ENCODE measurements around the gene GAL3ST1. TPM values are rescaled to one million over a fixed set of nuclear protein-coding genes. Genes with fewer than 3 reads are reported as not detected.

GAL3ST1 gene
- total RNA-seq, 1 experiment from 2014 or later: not detected

DNA sequence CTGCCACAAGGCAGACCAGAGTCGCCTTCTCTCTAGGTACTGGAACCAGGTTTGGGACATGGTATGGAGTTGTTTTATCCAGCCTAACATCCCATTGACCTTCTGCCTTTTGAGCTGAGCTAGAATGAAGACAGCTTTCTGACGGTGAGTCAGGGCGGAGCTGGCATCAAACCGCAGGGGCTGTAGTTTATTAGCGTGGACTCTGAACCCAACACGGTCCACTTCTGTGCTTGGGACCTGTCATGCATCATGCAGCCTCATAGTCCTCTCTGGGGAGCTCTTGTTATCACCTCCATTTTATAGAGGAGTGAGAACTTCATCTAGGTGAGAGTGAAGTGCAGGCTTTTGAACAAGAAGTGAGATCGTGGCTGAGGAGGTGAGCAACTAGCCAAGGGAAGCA is 8.3 kb downstream of the GAL3ST1 start:
- CTCF ChIA-PET: no interaction called here
- no TSS peak for BruUV-seq (replicated peaks)
- H3K27me3 Mint-ChIP-seq (ENCODE audit: insufficient read depth, unreplicated experiment): peaks cover 23% of the 10 kb centered on the region

DNA sequence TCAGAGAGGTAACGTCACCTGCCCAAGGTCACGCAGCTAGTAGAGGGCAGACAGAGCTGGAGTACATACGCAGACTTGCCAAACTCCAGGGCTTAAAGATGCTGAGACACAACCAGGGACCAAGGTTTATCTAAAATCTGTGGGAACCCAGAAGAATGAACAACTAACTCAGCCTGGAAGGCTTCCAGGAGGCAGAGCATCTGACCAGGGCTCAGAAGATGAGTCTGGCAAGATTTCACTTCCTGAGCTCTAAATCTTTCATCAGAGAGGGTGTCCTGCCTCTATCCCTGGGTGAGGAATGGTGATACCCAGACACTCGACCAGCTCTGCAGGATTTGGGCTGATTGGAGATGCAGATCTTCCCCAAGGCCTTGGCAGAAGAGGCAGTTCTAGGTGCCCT is 9.1 kb downstream of the GAL3ST1 start:
- CTCF ChIA-PET: interaction anchor here (0.7 to 1.2 kb wide), 2 partner anchors 12 to 80 kb away, joined by 3 to 4 read pairs; no protein-coding TSS in a partner anchor
- TF ChIP-seq, protein P1, sequence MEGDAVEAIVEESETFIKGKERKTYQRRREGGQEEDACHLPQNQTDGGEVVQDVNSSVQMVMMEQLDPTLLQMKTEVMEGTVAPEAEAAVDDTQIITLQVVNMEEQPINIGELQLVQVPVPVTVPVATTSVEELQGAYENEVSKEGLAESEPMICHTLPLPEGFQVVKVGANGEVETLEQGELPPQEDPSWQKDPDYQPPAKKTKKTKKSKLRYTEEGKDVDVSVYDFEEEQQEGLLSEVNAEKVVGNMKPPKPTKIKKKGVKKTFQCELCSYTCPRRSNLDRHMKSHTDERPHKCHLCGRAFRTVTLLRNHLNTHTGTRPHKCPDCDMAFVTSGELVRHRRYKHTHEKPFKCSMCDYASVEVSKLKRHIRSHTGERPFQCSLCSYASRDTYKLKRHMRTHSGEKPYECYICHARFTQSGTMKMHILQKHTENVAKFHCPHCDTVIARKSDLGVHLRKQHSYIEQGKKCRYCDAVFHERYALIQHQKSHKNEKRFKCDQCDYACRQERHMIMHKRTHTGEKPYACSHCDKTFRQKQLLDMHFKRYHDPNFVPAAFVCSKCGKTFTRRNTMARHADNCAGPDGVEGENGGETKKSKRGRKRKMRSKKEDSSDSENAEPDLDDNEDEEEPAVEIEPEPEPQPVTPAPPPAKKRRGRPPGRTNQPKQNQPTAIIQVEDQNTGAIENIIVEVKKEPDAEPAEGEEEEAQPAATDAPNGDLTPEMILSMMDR (IDR thresholded peaks at IDR 0.05; ENCODE audit: unreplicated experiment): no peak
- H3K36me3 Mint-ChIP-seq (ENCODE audit: insufficient read depth, unreplicated experiment): no peaks in the 10 kb centered on the region

More for the DNA sequence above, 8.3 kb downstream of the GAL3ST1 start:
- intact Hi-C loops (cut with micrococcal nuclease): no loop called here
- Mint-ChIP-seq H3K4me1 (ENCODE audit: insufficient read depth, unreplicated experiment) (peaks cover 5% of the 10 kb centered on the region), H3K27ac (ENCODE audit: low read depth, unreplicated experiment) (no peak overlapping the region), H3K4me3 (ENCODE audit: unreplicated experiment) (no peak overlapping the region), H3K9me3 (ENCODE audit: unreplicated experiment) (no peaks in the 10 kb centered on the region), H3K36me3 (ENCODE audit: insufficient read depth, unreplicated experiment) (no peaks in the 10 kb centered on the region)
- DNase-seq (ENCODE audit: unreplicated experiment): no peak
- TF ChIP-seq, protein P1 (IDR thresholded peaks at IDR 0.05; ENCODE audit: unreplicated experiment): no peak
- POLR2A ChIA-PET: interaction anchor here (1.0 to 1.2 kb wide), 2 partner anchors 25 to 33 kb away, joined by 3 read pairs; partner anchors contain the start of gene PES1

GRCh38 chr22:30564761-30565119 is 9.7 kb downstream of the GAL3ST1 start:
- no peak for DNase-seq (ENCODE audit: unreplicated experiment)
- no peak overlapping the region for H3K27ac Mint-ChIP-seq (ENCODE audit: low read depth, unreplicated experiment)
- H3K27me3 Mint-ChIP-seq (ENCODE audit: insufficient read depth, unreplicated experiment): peaks cover 20% of the 10 kb centered on the region
- TF ChIP-seq, protein P1 (IDR thresholded peaks at IDR 0.05; ENCODE audit: unreplicated experiment): no peak
- ChIA-PET CTCF (interaction anchor here (0.7 to 1.2 kb wide), 2 partner anchors 12 to 79 kb away, joined by 3 to 4 read pairs; no protein-coding TSS in a partner anchor), POLR2A (interaction anchor here (0.6 kb wide), 1 partner anchor 13 kb away, joined by 3 read pairs; no protein-coding TSS in a partner anchor)
- peaks cover 5% of the 10 kb centered on the region for H3K4me1 Mint-ChIP-seq (ENCODE audit: insufficient read depth, unreplicated experiment)
- H3K36me3 Mint-ChIP-seq (ENCODE audit: insufficient read depth, unreplicated experiment): no peaks in the 10 kb centered on the region
- H3K9me3 Mint-ChIP-seq (ENCODE audit: unreplicated experiment): no peaks in the 10 kb centered on the region
- intact Hi-C loops (cut with micrococcal nuclease): no loop called here
- no TSS peak for BruUV-seq (replicated peaks)
- no peak overlapping the region for H3K4me3 Mint-ChIP-seq (ENCODE audit: unreplicated experiment)

More for the DNA sequence above, 9.1 kb downstream of the GAL3ST1 start:
- POLR2A ChIA-PET: interaction anchor here (0.6 to 1.0 kb wide), 2 partner anchors 13 to 26 kb away, joined by 3 read pairs; partner anchors contain the start of gene PES1
- H3K4me3 Mint-ChIP-seq (ENCODE audit: unreplicated experiment): no peak overlapping the region
- intact Hi-C loops (cut with micrococcal nuclease): no loop called here
- no TSS peak for BruUV-seq (replicated peaks)
- H3K27ac Mint-ChIP-seq (ENCODE audit: low read depth, unreplicated experiment): no peak overlapping the region
- no peaks in the 10 kb centered on the region for H3K9me3 Mint-ChIP-seq (ENCODE audit: unreplicated experiment)
- H3K27me3 Mint-ChIP-seq (ENCODE audit: insufficient read depth, unreplicated experiment): peaks cover 23% of the 10 kb centered on the region
- DNase-seq (ENCODE audit: unreplicated experiment): no peak
- H3K4me1 Mint-ChIP-seq (ENCODE audit: insufficient read depth, unreplicated experiment): peaks cover 5% of the 10 kb centered on the region

DNA sequence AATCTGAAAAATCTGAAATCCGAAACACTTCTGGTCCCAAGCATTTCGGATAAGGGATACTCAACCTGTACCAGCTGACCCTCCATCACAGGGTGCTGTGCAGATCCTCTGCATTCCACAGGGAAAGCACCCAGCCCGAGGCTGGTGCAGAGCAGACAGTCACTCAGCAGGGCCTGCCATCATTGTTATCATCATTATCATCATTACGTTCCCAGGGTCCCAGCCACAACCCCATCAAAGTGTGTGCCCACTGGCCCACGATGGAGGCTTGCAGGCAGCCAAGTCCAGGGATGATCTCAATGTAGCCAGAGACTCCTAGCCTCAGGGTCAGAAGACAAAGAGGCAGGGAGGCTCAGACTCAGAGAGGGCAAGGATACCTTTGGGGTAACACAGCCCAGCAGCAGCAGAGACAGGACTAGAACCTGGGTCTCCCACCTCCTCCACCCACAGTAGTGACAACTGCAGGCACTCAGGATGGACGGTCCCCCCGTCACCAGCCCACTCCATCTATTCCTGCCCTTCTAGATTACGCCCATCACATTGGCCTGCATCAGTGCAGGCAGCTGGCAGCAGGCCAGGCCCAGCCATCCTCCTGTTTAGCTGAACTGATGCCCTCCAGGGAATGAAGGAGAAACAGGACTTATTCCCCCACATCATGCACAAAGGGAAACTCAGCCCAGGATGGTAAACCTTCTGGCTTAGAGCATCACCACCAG is 10.3 kb downstream of the GAL3ST1 start:
- peaks cover 15% of the 10 kb centered on the region for H3K27me3 Mint-ChIP-seq (ENCODE audit: insufficient read depth, unreplicated experiment)
- no peaks in the 10 kb centered on the region for H3K9me3 Mint-ChIP-seq (ENCODE audit: unreplicated experiment)
- TF ChIP-seq, protein P1 (IDR thresholded peaks at IDR 0.05; ENCODE audit: unreplicated experiment): no peak
- H3K36me3 Mint-ChIP-seq (ENCODE audit: insufficient read depth, unreplicated experiment): no peaks in the 10 kb centered on the region
- CTCF ChIA-PET: interaction anchor here (1.2 kb wide), 1 partner anchor 78 kb away, joined by 4 read pairs; no protein-coding TSS in a partner anchor
- POLR2A ChIA-PET: no interaction called here
- no peak for DNase-seq (ENCODE audit: unreplicated experiment)
- intact Hi-C loops (cut with micrococcal nuclease): no loop called here
- no peak overlapping the region for H3K4me3 Mint-ChIP-seq (ENCODE audit: unreplicated experiment)
- H3K27ac Mint-ChIP-seq (ENCODE audit: low read depth, unreplicated experiment): no peak overlapping the region
- peaks cover 5% of the 10 kb centered on the region for H3K4me1 Mint-ChIP-seq (ENCODE audit: insufficient read depth, unreplicated experiment)
- BruUV-seq (replicated peaks): no TSS peak

Data from MCF 10A (cell line).